Endothelial cell of umbilical vein (primary cell): ENCODE results near the gene TRIM62. TPM values are rescaled to one million over a fixed set of nuclear protein-coding genes. Genes with fewer than 3 reads are reported as not detected.

Experiments
- BruUV-seq: library from RNA; stranded (reverse); fragments of 400-500 nt; replicated peaks from 2 replicates; lab custom pipeline; 2021; lab: Mats Ljungman, UMichigan
- CTCF ChIA-PET: fragments of 300-600, 350-600 bp; sonication (Branson Sonifier 250); formaldehyde crosslinking; loops from one replicate; lab custom pipeline; 2021; ENCODE audit warnings: antibody characterized with exemption, inconsistent platforms; lab: Charles Lee
- POLR2A ChIA-PET: fragments of 300-600, 350-600 bp; sonication (Branson Sonifier 250); formaldehyde crosslinking; loops from one replicate; lab custom pipeline; 2021; ENCODE audit warnings: antibody characterized with exemption, inconsistent platforms; lab: Charles Lee
- DNase-seq: peaks from one replicate; pipeline ENCODE4 v3.0.0-alpha.2; 2011; ENCODE audit warnings: low read depth, low spot score
- FAIRE-seq: peaks from 2 replicates; lab custom pipeline; 2011; peaks lifted over from hg19 to GRCh38; lab: Jason Lieb, UNC
- H2AFZ ChIP-seq: 2 replicates; pipeline ENCODE4 v1.6.0; 2012; ENCODE audit warnings: low read depth, low read length, control low read depth, inconsistent platforms
- H3K27ac ChIP-seq: 2 replicates; pipeline ENCODE4 v1.5.1; 2011; ENCODE audit warnings: low read depth, mild to moderate bottlenecking, control low read depth, low read length, moderate library complexity; ENCODE audit not compliant: insufficient read depth
- H3K27me3 ChIP-seq, 2 experiments: 2 replicates each; pipeline versions ENCODE4 v1.6.0 to v1.6.1; 2011; ENCODE audit warnings: low read length in 2 of 2, mixed read lengths in 1 of 2; ENCODE audit not compliant: control insufficient read depth in 2 of 2, insufficient read depth in 2 of 2
- H3K36me3 ChIP-seq, 2 experiments: 2 replicates in 1 of 2; 3 replicates in 1 of 2; pipeline ENCODE4 v1.5.1; 2011; ENCODE audit warnings: low read length in 2 of 2, mild to moderate bottlenecking in 1 of 2, moderate library complexity in 1 of 2; ENCODE audit not compliant: control insufficient read depth in 2 of 2, insufficient read depth in 2 of 2; ENCODE audit errors: extremely low read depth in 1 of 2
- H3K4me1 ChIP-seq: 3 replicates; pipeline ENCODE4 v1.5.1; 2011; ENCODE audit warnings: mild to moderate bottlenecking, low read length; ENCODE audit not compliant: control insufficient read depth, insufficient read depth; ENCODE audit errors: extremely low read depth
- H3K4me2 ChIP-seq: 2 replicates; pipeline ENCODE4 v1.6.1; 2011; ENCODE audit warnings: low read length, control low read depth, mixed read lengths; ENCODE audit not compliant: insufficient read depth
- H3K4me3 ChIP-seq, 3 experiments: fragments of 200-600 bp in 1 of 3; sonication (generic), shearing (Covaris generic) in 1 of 3; replicated peaks in 1 of 3; 2 replicates each; pipeline ENCODE4 v1.5.1; 2011 to 2016; ENCODE audit warnings: control low read depth in 3 of 3, low read length in 3 of 3, mild to moderate bottlenecking in 2 of 3, inconsistent platforms in 1 of 3, low read depth in 1 of 3, moderate library complexity in 1 of 3; ENCODE audit not compliant: insufficient read depth in 1 of 3
- H3K79me2 ChIP-seq: 2 replicates; pipeline ENCODE4 v1.6.0; 2012; ENCODE audit warnings: low read length, inconsistent platforms; ENCODE audit not compliant: control insufficient read depth, insufficient read depth
- H3K9ac ChIP-seq: replicated peaks from 2 replicates; pipeline ENCODE3; 2011; ENCODE audit warnings: low read length, control low read depth; ENCODE audit not compliant: insufficient read depth; ENCODE audit errors: extremely low read depth
- H3K9me1 ChIP-seq: replicated peaks from 3 replicates; pipeline ENCODE4 v1.6.0; 2011; ENCODE audit warnings: mild to moderate bottlenecking, low read length; ENCODE audit not compliant: control insufficient read depth, insufficient read depth; ENCODE audit errors: extremely low read depth
- H3K9me3 ChIP-seq: replicated peaks from 2 replicates; pipeline ENCODE4 v1.5.1; 2012; ENCODE audit warnings: low read length, inconsistent platforms; ENCODE audit not compliant: control insufficient read depth, insufficient read depth
- H4K20me1 ChIP-seq: replicated peaks from 2 replicates; pipeline ENCODE3; 2011; ENCODE audit warnings: mild to moderate bottlenecking, low read length; ENCODE audit not compliant: control insufficient read depth, insufficient read depth; ENCODE audit errors: extremely low read depth
- EZH2 ChIP-seq: IDR thresholded peaks from 2 replicates; pipeline ENCODE4 v1.6.1; 2012; ENCODE audit warnings: borderline replicate concordance, low read depth, mild to moderate bottlenecking, moderate library complexity, low read length, inconsistent platforms; ENCODE audit not compliant: severe bottlenecking
- FOS ChIP-seq: IDR thresholded peaks from 2 replicates; pipeline ENCODE4 v1.6.1; 2011; ENCODE audit warnings: mild to moderate bottlenecking, low read length, moderate library complexity, borderline replicate concordance; ENCODE audit not compliant: insufficient read depth
- GATA2 ChIP-seq: IDR thresholded peaks from 2 replicates; pipeline ENCODE4 v1.7.0; 2011; ENCODE audit warnings: low read depth, mild to moderate bottlenecking, moderate library complexity, mixed read lengths, low read length; ENCODE audit not compliant: insufficient read length, insufficient read depth
- MYC ChIP-seq: IDR thresholded peaks from one replicate; pipeline ENCODE4 v1.6.1; 2011; ENCODE audit warnings: mild to moderate bottlenecking, low read depth, low read length
- POLR2A ChIP-seq: IDR thresholded peaks from 2 replicates; pipeline ENCODE4 v1.6.1; 2012; ENCODE audit warnings: low read depth, mild to moderate bottlenecking, control low read depth, low read length
- POLR2AphosphoS5 ChIP-seq: IDR thresholded peaks from 2 replicates; pipeline ENCODE4 v1.6.1; 2012; ENCODE audit warnings: low read depth, mild to moderate bottlenecking, control low read depth, low read length, moderate library complexity; ENCODE audit not compliant: insufficient read depth
- dilution Hi-C: fragments of 300-500 bp; cut with MboI; formaldehyde crosslinking; loops from one replicate; pipeline ENCODE4 v1.15.0; 2019; ENCODE audit warnings: low sequenced_read_pairs; ENCODE audit not compliant: extremely low pct_ligation_motif_present
- intact Hi-C: fragments of 100-400 bp; cut with micrococcal nuclease; formaldehyde crosslinking; loops from one replicate; pipeline ENCODE4 v1.10.0; 2022
- polyA plus RNA-seq, 4 experiments: library from polyadenylated mRNA; depleted of rRNA in 3 of 4; stranded (reverse) in 3 of 4; unstranded in 1 of 4; fragments of >200 nt; gene quantifications; 2 replicates each; pipeline versions ENCODE4 v1.2.1 to v1.2.3, GENCODE V29; 2011 to 2012; ENCODE audit warnings: missing spikeins in 1 of 4
- total RNA-seq: library from RNA; stranded (reverse); gene quantifications from 2 replicates; pipeline ENCODE4 v1.2.3, GENCODE V29; 2021
- TF ChIP-seq, protein P1 (sequence below), 2 donors: IDR thresholded peaks; 1 replicate in 1 of 2; 2 replicates in 1 of 2; pipeline ENCODE4 v1.5.1; 2011; ENCODE audit warnings: low read length in 2 of 2, mild to moderate bottlenecking in 2 of 2, moderate library complexity in 2 of 2, control low read depth in 1 of 2, inconsistent platforms in 1 of 2, low read depth in 1 of 2; ENCODE audit not compliant: insufficient read depth in 1 of 2; ENCODE audit errors: extremely low read depth in 1 of 2

TRIM62 gene
- total and polyA plus RNA-seq, 2 donors (not counting 3 experiments of a cell fraction or from before 2014, with no cell fraction given): 8.3 to 9.3 TPM

DNA sequence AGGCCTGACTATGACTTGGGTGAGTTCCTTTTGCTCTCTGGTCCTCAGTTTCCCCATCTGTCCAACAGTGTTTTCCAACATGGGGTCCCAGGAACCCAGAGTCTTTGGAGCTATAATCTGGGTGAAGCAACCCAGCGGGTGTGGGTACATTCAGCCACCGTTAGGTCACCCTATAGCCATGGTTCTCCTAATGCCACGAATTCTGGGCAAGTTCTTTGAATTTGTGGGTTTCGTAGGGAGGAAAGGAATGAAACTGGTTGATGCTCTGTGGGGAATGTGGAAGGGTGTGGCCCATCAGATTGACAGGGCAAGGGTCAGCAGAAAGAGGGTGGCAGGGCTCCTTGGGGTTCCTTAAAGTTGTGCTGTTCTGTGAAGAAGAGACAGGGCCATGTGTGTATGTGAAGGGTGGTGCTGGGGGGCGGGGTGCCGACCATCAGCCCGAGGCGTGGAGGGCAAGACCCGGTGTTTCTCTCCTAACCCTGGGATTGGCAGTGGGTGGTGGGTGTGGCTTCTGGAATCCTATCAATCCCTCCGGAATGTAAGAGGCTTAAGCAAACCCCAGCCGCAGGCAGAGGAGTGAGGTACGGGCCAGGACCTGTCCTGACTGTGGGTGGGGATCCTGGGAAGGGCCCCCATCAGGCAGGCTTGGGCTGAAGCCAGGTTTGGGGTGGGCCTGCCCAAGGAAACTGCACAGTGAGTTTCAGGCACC is 39.0 kb upstream of the TRIM62 start:
- ChIA-PET CTCF (interaction anchor here (1.2 kb wide), 1 partner anchor 75 kb away, joined by 5 read pairs; no protein-coding TSS in a partner anchor), POLR2A (no interaction called here)
- Histone ChIP-seq H4K20me1 (no peaks in the 10 kb centered on the region), H3K4me2 (no peak overlapping the region), H3K9me3 (no peaks in the 10 kb centered on the region), H2AFZ (no peak overlapping the region), H3K9me1 (no peaks in the 10 kb centered on the region), H3K36me3 (no peaks in the 10 kb centered on the region), H3K4me1 (peaks cover 5% of the 10 kb centered on the region), H3K27me3 (peaks cover 6 to 16% of the 10 kb centered on the region in 2 experiments), H3K79me2 (no peaks in the 10 kb centered on the region), H3K4me3 (no peak overlapping the region), H3K9ac (no peak overlapping the region), H3K27ac (no peak overlapping the region)
- DNase-seq (no peak), FAIRE-seq (no peak)
- TF ChIP-seq, protein P1, sequence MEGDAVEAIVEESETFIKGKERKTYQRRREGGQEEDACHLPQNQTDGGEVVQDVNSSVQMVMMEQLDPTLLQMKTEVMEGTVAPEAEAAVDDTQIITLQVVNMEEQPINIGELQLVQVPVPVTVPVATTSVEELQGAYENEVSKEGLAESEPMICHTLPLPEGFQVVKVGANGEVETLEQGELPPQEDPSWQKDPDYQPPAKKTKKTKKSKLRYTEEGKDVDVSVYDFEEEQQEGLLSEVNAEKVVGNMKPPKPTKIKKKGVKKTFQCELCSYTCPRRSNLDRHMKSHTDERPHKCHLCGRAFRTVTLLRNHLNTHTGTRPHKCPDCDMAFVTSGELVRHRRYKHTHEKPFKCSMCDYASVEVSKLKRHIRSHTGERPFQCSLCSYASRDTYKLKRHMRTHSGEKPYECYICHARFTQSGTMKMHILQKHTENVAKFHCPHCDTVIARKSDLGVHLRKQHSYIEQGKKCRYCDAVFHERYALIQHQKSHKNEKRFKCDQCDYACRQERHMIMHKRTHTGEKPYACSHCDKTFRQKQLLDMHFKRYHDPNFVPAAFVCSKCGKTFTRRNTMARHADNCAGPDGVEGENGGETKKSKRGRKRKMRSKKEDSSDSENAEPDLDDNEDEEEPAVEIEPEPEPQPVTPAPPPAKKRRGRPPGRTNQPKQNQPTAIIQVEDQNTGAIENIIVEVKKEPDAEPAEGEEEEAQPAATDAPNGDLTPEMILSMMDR (IDR thresholded peaks at IDR 0.05; ENCODE audit: extremely low read depth in 1 of 2, insufficient read depth in 1 of 2, low read depth in 1 of 2, low read length in 2 of 2): no peak
- TF ChIP-seq FOS (no peak), POLR2A (no peak), EZH2 (no peak), GATA2 (no peak), POLR2AphosphoS5 (no peak), MYC (no peak)
- intact Hi-C loops: no loop called here
- dilution Hi-C loops: no loop called here
- BruUV-seq: no TSS peak
